NCI-H1417 treated with DMSO at 0.1 percent for 48 hours (cell line): Measurements from ENCODE around the gene FNDC3B.

Experiments
- DNase-seq: peaks from one replicate; lab custom pipeline; 2025; lab: John Stamatoyannopoulos, UW

Gene FNDC3B

GRCh38 chr3:172311217-172311616 lies 271.8 kb downstream of the FNDC3B start:
- no peak for DNase-seq

DNA sequence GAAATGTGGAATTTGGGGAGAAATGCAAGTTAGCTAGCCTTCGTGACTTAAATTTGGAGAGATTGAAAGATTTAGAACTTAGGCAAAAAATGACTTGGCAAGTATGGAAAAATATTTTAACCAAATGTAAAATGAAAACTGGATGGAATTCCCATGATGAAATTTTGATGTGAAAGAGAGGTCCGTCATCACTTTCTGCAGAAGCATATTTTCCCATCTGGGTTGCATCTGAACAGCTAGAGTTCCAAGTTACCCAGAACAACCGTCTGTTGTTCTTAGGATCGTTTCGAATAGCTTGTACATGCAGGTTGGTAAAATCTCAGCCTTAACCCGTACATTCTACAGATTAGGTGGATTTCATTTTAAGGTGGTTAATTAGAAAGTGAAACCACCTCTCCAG lies 272.6 kb downstream of the FNDC3B start:
- no peak for DNase-seq

DNA sequence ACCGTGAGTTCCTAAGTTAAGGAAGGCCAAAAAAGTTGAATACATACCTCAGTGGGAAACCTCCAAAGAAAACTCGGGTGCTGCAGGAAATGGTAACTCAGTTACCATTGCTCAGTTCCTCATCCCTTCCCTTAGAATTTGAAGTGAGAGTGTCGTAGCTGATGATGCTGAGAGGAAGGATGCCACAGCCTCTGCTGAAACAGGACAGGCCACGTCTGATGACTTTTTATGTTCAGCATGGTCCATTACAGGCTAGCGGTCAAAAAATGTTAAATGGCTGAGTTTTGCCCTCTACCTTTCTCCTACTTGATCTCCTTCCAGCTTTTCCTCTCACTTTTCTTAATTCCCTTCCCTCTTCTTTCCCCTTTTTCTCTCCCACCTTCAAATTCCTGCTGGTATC lies 273.3 kb downstream of the FNDC3B start:
- no peak for DNase-seq

DNA sequence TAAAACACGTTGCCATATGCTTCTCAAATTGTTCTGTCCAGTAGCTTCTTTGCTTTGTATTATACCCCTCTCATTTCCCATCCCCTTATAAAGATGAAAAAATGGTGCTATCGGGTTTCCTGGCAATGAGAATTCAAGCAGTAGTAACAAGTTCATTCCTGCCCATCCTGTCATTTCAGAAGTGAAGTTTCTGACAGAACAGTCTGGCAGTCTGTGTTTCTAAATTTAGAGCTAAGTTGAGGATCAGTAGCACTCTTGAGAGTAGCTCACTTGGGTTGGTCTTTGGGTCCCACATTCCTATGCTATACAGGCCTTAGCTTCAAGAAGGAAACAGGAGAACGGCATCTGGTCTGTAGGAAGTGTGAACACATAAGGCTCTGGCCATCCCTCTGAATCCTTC lies 274.3 kb downstream of the FNDC3B start:
- DNase-seq = no peak

DNA sequence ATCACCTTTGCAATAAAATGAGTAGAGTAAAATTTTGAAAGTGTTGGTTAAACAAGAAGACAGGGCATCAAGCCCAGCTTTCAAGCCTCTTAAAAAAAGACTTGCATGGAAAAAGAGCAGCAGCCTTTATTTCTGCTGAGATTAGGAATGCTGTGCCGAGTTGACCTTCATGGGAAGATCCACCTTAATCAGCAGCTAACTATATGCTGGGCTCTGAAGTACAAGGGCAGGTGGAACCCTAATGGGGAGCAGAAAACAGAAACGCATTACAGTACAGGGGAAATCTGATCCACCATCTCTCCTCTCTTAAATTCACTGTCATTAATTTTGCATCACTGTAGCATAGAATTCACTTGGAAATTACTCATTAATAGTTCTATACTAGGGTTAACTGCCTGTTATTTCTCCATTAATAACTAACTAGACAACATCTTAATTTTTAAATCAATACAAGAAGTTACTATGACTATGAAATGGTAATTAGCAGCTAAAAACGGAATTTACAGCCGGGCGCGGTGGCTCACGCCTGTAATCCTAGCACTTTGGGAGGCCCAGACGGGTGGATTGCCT lies 275.3 kb downstream of the FNDC3B start:
- DNase-seq = no peak

DNA sequence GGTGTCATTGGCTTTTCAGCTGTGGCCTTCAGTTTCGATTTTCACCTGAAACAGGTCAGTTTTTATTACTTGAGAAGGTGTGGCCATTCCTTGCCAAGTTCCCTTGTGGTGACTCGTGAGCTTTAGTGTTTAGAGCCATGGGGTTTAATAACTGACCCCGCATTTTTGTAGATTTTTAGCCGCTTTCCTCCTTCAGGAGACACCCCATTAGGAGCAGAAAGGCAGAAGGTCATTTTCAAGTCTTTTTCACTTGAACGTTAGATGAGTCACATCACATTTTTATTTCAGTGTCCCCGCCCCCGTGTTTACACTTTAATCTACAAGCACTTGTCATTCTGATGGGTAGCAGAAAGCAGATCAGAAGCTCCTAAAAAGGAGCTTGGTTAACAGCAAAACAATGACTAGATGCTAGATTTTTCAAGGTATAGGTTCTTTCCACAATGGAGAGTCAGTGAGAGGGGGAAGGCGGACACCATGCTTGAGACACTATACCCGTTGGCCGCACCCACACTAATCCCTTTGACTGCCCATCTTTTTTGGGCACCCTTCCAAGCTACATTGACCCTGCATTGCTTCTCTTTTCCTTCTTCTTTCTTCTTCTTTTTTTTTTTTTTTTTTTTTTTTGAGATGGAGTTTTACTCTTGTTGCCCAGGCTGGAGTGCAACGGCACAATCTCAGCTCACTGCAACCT lies 276.2 kb downstream of the FNDC3B start:
- DNase-seq = no peak

DNA sequence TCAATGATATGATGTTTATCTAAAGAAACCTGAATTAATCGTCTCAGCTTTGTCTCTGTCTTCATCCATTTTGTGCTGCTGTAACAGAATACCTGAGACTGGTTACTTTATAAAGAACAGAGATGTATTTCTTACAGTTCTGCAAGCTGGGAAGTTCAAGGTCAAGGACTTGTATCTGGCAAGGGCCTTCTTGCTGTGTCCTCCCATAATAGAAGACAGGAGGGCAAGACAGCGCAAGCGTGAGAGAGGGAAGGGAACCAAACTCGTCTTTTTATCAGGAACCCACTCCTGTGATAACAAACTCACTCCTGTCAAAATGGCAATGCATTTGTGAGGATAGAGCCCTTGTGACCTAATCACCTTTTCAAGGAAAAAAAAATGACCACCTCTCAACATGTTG lies 277.4 kb downstream of the FNDC3B start:
- DNase-seq = no peak

GRCh38 chr3:172317481-172317880 lies 278.1 kb downstream of the FNDC3B start:
- no peak for DNase-seq

DNA sequence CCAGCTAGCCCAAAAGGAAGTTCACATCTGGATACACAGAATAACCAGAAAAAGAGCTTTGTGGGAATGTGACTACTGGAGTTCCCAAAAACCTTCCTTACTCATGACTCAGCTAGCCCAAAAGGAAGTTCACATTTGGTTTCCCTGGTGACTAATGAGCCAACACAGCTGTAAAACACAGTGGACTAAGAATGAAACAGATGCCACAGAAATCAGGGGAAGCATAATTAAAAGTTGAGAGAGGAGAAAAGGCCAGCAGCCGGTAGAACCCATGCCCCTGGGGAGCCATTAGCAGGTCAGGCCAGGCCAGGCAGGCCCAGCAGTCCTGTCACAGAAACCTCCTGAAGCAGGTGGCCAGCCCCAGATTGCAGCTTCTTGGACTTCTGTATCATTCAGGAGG lies 278.6 kb downstream of the FNDC3B start:
- DNase-seq = no peak

GRCh38 chr3:172319595-172319994 lies 280.2 kb downstream of the FNDC3B start:
- no peak for DNase-seq

GRCh38 chr3:172320468-172320867 lies 281.1 kb downstream of the FNDC3B start:
- DNase-seq = no peak

DNA sequence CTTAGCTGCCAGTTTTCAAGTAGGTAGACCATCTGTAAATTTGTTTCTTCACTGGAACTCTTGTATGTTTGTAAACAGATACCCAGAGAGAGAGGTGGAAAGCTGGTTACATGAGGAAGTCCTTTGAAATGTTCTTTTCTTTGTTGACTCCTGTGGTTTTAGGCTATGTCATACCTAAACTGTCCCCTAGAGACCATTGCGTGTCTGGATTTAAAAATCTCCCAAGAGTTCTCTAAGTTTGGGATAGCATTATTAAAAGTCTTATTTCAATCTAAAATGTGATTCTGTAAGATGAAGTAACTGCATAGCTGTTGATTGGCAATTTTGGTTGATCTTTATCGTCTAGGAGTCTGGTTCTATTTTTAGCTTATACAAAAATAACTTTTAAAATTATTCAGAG lies 281.7 kb downstream of the FNDC3B start:
- DNase-seq = no peak

GRCh38 chr3:172323894-172324610 lies 284.7 kb downstream of the FNDC3B start:
- no peak for DNase-seq

- DNase-seq = no peak
Measured at GRCh38 chr3:172324611-172325203, 285.3 kb downstream of the FNDC3B start.

DNA sequence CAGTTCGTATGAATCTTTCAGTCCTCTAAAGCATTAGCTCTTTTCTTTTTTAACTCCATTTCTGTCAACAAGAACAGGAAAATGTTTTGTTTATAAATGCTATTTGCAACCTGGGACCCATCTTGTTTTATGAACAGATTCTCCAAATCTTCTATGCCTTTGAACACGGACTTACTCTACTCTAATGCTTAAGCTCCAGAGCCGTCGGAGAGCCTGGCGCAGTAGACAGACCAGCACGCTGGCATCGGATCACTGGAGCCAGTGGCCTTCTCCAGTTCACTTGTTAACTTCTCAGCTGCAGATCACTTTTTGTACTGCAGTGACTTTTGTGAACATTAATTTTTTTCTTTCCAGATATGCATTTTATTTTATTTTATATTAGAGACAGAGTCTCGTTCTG lies 286.1 kb downstream of the FNDC3B start:
- DNase-seq = no peak

DNA sequence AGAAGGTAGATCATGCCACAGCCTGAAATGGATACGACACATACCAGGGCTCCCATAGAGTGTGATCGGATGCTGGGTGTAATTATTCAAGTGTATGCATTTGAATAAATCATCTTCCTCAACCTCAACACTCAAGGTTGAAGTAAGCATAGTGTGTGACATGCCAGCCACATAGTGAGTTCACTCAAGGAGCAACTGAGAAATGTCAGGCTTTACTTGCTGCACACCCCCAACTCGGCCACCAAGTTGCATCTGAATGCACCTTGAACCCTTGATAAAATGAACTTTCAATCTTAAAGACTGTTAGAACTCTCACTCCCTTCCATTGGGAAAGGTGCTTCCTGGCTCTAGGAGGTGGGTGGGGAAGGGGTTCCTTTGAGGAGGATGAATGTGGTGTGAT lies 287.6 kb downstream of the FNDC3B start:
- DNase-seq = no peak

DNA sequence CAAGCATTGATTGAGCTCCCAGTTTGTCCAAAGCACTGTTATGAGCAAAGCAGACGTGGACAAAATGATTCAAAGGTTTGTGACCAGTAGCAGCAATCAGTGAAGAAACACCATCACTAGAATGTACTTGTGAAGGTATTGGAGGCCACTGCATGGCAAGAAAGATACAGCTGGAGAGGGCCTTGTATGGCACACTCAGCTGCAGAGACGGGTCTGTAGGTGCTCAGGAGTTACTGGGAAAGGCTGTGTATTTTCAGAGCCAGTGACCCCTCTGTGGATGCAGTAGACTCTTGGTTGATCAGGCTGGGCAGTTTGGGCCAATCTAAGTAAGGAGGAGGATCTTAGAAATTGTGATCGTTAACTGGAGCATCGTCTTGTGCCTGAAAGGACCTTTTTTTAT lies 288.9 kb downstream of the FNDC3B start:
- DNase-seq = no peak

DNA sequence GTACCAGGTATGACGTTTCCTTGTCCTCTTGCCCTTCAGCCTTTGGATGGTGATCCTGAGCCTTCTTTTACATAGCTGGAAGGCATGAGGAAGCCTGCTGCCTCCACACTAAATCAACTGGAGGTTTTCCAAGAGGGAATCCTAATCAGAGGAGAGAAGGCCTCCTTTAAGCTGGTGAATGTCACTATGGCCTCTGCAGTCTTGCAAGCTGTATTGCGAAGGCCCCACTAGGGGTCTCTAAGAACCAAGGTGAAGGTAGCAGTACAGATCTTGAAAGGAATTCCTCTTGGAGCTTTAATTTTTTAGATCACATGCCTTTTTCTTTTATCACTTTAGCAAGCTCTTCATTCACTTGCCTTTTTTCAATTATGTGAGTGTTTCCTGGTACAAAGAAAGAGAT lies 289.7 kb downstream of the FNDC3B start:
- no peak for DNase-seq

- no peak for DNase-seq
Measured at GRCh38 chr3:172330413-172330812, 291.0 kb downstream of the FNDC3B start.

DNA sequence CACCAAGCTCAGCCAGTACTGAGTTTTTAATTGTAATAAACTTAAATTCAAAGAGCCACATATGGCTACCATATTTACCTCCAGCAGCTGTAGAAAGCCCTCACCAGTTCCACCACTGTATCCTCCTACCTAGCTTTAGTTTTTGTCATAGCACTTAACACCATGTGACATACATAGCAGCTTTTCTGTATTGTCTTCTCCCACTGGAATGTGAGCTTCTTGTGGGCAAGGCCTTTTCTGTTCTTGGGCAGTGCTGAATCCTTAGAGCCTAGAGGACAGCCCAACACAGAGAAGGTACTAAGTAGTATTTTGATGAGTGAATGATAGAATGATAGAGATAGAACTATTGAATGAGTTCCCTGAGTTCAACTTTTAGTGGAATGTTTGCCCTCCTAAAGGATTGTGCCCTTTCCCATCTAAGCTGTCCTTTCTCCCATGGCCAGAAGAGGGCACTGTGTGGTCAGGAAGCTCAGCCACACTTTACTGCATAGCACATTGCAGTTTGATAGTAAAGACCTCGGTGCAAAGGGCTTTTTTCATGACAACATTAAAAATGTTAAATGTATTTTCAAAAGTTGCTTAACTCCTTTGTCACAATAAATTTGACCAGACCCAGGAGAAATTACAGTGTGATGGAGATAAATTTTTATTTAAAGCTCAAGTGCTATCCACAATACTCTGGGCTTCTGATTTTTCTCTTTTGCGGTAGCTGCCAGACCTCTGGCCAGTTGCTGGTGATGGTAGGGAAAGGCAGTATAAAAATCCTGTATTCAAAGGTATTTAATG lies 293.1 kb downstream of the FNDC3B start:
- DNase-seq = peak; percentile 28

GRCh38 chr3:172333042-172333377 lies 293.6 kb downstream of the FNDC3B start:
- DNase-seq = no peak

GRCh38 chr3:172333692-172334457 lies 294.5 kb downstream of the FNDC3B start:
- DNase-seq = no peak
